ENCODE measurements around the gene DNAJB6. TPM values are rescaled to one million over a fixed set of nuclear protein-coding genes. Genes with fewer than 3 reads are reported as not detected.

The DNAJB6 gene
- polyA plus RNA-seq, 3 donors, result 66.6 to 117 (median 116) TPM

DNA sequence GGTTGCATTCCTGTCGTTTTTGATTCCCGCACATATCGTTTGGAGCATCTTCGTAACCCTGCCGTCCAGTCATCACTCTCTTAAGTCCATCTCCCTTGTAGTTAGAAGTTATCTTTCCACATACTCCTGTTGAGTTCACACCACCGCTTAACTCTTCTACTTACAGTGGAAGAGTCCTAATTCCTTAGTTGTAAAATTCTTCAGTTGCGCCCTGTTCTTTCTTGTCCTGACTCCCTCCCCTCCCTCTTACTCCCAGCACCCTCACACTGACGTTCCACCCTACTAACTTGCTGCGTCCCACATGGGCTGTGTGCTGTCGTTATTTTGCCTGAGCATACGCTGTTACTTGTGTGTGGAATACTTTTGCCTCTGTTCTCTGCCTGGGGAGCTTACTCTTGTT lies 11.7 kb downstream of the DNAJB6 start:
- Mint-ChIP-seq H3K4me1 (peaks cover 50% of the 10 kb centered on the region), H3K36me3 (peaks cover 7 to 24% of the 10 kb centered on the region in 2 donors), H3K4me3 (no peak overlapping the region), H3K27me3 (ENCODE audit: low read depth in 3 of 3) (no peaks in the 10 kb centered on the region), H3K27ac (peak overlapping the region in 1 of 7 donors; percentile 3), H3K9me3 (no peaks in the 10 kb centered on the region)
- intact Hi-C loops (cut with micrococcal nuclease), result no loop called here
- TF ChIP-seq, protein P1, sequence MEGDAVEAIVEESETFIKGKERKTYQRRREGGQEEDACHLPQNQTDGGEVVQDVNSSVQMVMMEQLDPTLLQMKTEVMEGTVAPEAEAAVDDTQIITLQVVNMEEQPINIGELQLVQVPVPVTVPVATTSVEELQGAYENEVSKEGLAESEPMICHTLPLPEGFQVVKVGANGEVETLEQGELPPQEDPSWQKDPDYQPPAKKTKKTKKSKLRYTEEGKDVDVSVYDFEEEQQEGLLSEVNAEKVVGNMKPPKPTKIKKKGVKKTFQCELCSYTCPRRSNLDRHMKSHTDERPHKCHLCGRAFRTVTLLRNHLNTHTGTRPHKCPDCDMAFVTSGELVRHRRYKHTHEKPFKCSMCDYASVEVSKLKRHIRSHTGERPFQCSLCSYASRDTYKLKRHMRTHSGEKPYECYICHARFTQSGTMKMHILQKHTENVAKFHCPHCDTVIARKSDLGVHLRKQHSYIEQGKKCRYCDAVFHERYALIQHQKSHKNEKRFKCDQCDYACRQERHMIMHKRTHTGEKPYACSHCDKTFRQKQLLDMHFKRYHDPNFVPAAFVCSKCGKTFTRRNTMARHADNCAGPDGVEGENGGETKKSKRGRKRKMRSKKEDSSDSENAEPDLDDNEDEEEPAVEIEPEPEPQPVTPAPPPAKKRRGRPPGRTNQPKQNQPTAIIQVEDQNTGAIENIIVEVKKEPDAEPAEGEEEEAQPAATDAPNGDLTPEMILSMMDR (IDR thresholded peaks at IDR 0.05), result no peak
- no peak overlapping the region for H3K4me2 ChIP-seq (replicated peaks; ENCODE audit: extremely low read depth, low read length, poor library complexity, severe bottlenecking)
- peaks cover 25 to 42% of the 10 kb centered on the region in 2 donors for H3K4me1 ChIP-seq (ENCODE audit: control insufficient read depth in 1 of 2, insufficient read depth in 2 of 2, low read length in 2 of 2)
- H3K9ac ChIP-seq (ENCODE audit: insufficient read depth, low read length, poor library complexity, severe bottlenecking), result no peak overlapping the region
- peaks cover 0 to 9% of the 10 kb centered on the region in 2 donors for H3K36me3 ChIP-seq (replicated peaks in 1 of 2; ENCODE audit: control insufficient read depth in 1 of 2, insufficient read depth in 2 of 2, low read length in 2 of 2)
- no peaks in the 10 kb centered on the region for H3K27me3 ChIP-seq (ENCODE audit: control insufficient read depth in 2 of 2, insufficient read depth in 2 of 2, low read length in 2 of 2)
- H3K4me3 ChIP-seq (replicated peaks in 1 of 3; ENCODE audit: low read depth in 2 of 3, low read length in 3 of 3), result no peak overlapping the region
- DNase-seq, result no peak
- no peak overlapping the region for H2AFZ ChIP-seq (ENCODE audit: insufficient read depth, low read depth, low read length, poor library complexity, severe bottlenecking)
- peaks cover 100% of the 10 kb centered on the region for H3K79me2 ChIP-seq (ENCODE audit: insufficient read depth, low read length)
- H3K9me3 ChIP-seq (replicated peaks in 1 of 2; ENCODE audit: control insufficient read depth in 1 of 2, insufficient read depth in 1 of 2, low read length in 2 of 2), result no peaks in the 10 kb centered on the region
- no peak overlapping the region for H3K27ac ChIP-seq (ENCODE audit: low read depth in 1 of 2, low read length in 2 of 2)
- 96% methylated on average over 4 of the region's 11 CpGs for WGBS (ENCODE audit: insufficient coverage)
- H4K20me1 ChIP-seq (ENCODE audit: insufficient read depth, low read length), result peaks cover 100% of the 10 kb centered on the region

DNA sequence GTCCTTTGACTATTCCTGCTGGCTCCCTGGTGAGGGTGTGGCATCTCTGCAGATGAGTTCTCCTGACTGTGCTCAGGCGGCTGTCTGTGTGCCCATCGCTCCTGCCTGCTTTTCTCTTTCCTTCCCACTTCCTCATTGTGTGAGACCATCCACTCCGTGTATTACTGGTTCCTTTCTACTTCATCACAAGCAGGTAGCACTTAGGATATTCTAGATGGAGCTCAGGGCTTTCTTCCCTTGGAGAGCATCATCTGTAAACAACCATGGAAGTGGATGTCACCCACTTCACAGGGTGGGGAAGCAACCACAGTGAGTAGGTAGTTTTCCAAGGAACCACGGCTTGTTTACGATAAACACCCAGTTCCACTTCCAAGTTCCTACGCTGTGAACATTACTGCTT lies 15.7 kb downstream of the DNAJB6 start:
- H3K27ac Mint-ChIP-seq, result peak overlapping the region; percentile 56 to 91 (median 82)

More for the DNA sequence above, 15.7 kb downstream of the DNAJB6 start:
- DNase-seq, result peak in 2 of 3 donors; percentile 36 to 52
- Histone ChIP-seq H4K20me1 (ENCODE audit: insufficient read depth, low read length) (peaks cover 100% of the 10 kb centered on the region), H3K27ac (ENCODE audit: low read depth in 1 of 2, low read length in 2 of 2) (peak overlapping the region; percentile 37 to 62), H3K79me2 (ENCODE audit: insufficient read depth, low read length) (peaks cover 100% of the 10 kb centered on the region), H3K4me1 (ENCODE audit: control insufficient read depth in 1 of 2, insufficient read depth in 2 of 2, low read length in 2 of 2) (peaks cover 21 to 57% of the 10 kb centered on the region in 2 donors), H3K4me2 (replicated peaks; ENCODE audit: extremely low read depth, low read length, poor library complexity, severe bottlenecking) (peak overlapping the region; percentile 32), H3K9ac (ENCODE audit: insufficient read depth, low read length, poor library complexity, severe bottlenecking) (no peak overlapping the region), H3K36me3 (replicated peaks in 1 of 2; ENCODE audit: control insufficient read depth in 1 of 2, insufficient read depth in 2 of 2, low read length in 2 of 2) (peaks cover 0 to 12% of the 10 kb centered on the region in 2 donors), H3K27me3 (ENCODE audit: control insufficient read depth in 2 of 2, insufficient read depth in 2 of 2, low read length in 2 of 2) (no peaks in the 10 kb centered on the region), H2AFZ (ENCODE audit: insufficient read depth, low read depth, low read length, poor library complexity, severe bottlenecking) (no peak overlapping the region), H3K4me3 (replicated peaks in 1 of 3; ENCODE audit: low read depth in 2 of 3, low read length in 3 of 3) (peak overlapping the region in 1 of 3 experiments; percentile 23), H3K9me3 (replicated peaks in 1 of 2; ENCODE audit: control insufficient read depth in 1 of 2, insufficient read depth in 1 of 2, low read length in 2 of 2) (no peaks in the 10 kb centered on the region)
- peaks cover 0 to 1% (median 0%) of the 10 kb centered on the region in 7 donors for H3K9me3 Mint-ChIP-seq
- H3K36me3 Mint-ChIP-seq, result peaks cover 19 to 31% of the 10 kb centered on the region in 2 donors
- H3K27me3 Mint-ChIP-seq (ENCODE audit: low read depth in 3 of 3), result no peaks in the 10 kb centered on the region
- peaks cover 67% of the 10 kb centered on the region for H3K4me1 Mint-ChIP-seq
- no CpG with 5 or more reads among the region's 6 CpGs for WGBS (ENCODE audit: insufficient coverage)
- H3K4me3 Mint-ChIP-seq, result peak overlapping the region in 1 of 2 donors; percentile 76
- intact Hi-C loops (cut with micrococcal nuclease), result no loop called here
- TF ChIP-seq, protein P1 (IDR thresholded peaks at IDR 0.05), result no peak
